ENCODE results near the gene GRB14.

GRCh38 chr2:164561991-164562390 is 59.3 kb downstream of the GRB14 start:
- TF ChIP-seq, protein P1, sequence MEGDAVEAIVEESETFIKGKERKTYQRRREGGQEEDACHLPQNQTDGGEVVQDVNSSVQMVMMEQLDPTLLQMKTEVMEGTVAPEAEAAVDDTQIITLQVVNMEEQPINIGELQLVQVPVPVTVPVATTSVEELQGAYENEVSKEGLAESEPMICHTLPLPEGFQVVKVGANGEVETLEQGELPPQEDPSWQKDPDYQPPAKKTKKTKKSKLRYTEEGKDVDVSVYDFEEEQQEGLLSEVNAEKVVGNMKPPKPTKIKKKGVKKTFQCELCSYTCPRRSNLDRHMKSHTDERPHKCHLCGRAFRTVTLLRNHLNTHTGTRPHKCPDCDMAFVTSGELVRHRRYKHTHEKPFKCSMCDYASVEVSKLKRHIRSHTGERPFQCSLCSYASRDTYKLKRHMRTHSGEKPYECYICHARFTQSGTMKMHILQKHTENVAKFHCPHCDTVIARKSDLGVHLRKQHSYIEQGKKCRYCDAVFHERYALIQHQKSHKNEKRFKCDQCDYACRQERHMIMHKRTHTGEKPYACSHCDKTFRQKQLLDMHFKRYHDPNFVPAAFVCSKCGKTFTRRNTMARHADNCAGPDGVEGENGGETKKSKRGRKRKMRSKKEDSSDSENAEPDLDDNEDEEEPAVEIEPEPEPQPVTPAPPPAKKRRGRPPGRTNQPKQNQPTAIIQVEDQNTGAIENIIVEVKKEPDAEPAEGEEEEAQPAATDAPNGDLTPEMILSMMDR (conservative IDR thresholded peaks at IDR 0.05 in 1 of 2, IDR thresholded peaks at IDR 0.05 in 1 of 2; ENCODE audit: low read depth in 1 of 2, low read length in 2 of 2), result no peak
- no peak for TF ChIP-seq EZH2 (IDR thresholded peaks at IDR 0.05; ENCODE audit: low read length, missing control alignments)
